ENCODE data around the gene DMRT3. TPM values are rescaled to one million over a fixed set of nuclear protein-coding genes. Genes with fewer than 3 reads are reported as not detected.

The DMRT3 gene
- total RNA-seq, 1 donor from 2014 or later = 1.2 TPM

DNA sequence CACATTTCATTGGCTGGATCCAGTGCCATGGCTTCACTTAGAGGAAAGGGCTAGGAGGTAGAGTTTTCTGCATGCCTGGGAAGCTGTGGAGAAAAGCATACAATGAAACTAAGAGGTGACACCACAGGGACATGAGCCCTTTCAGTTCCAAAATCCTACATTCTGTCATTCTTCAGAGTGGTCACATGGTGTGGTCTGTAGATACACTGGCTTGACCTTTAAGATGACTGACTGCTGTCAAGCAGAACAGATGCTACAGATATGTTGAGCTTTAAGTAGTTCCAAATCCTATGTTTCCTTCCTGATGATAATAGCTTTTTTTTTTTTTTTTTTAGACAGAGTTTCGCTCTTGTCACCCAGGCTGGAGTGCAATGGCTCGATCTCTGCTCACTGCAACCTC is 26.2 kb downstream of the DMRT3 start:
- no peak for DNase-seq (ENCODE audit: low spot score)

DNA sequence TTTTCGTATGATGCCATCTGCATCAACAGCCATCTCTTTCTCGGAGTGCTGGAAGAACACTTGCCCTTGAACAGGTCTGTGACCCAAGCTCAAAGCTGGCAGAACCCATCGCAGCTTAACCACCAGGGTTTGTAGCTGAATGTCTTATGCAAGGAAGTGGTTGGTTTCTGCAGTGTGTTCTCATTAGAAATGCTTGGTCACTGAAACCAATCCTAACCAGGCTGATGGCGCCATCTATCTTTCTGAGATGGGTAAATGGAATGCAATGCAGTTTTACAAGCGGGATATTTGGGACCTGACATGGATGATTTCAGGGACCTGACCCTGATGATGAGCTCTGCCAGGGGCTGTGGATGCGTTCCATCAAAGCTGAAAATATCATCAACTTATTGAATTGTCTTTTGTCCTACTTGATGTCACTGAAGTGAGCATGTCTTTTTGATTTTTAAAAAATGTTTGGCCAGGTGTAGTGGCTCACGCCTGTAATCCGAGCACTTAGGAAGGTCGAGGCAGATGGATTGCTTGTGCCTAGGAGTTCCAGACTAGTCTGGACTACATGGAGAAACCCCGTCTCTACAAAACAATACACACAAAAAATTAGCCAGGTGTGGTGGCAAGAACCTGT is 28.7 kb downstream of the DMRT3 start:
- DNase-seq (ENCODE audit: low spot score) = peak; percentile 61

DNA sequence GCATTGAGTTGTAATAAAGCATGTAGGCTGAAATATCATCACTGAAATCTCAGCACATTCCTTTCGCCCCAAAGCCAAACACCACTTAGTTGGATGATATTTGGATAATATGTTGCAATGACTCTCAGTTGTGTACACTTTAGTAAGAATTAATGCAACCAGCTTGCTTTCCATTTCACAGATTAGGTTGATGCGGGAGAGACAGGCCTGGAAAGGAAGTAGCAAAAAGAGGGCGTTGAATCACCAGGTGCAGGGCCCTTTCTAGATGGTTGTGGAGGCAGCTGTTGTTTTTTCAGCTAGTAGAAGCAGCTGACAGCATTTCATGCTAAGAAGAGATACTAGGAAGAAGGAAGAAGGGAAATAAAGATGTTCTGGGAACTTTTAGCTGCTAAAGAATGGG is 30.9 kb downstream of the DMRT3 start:
- DNase-seq (ENCODE audit: low spot score) = no peak

DNA sequence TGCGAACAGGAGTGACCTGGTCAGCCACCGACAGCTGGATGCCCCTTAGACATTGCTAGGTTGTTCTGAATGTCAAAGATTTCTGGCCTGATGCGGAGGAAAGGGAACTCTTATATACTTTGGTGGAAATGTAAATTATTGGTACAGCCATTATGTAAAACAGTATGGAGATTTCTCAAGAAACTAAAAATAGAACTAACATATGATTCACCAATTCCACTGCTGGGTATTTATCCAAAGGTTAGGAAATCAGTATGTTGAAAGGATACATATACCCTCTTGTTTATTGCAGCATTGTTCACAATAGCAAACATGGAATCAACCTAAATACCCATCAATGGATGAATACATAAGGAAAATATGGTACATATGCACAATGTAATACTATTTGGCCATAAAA is 31.8 kb downstream of the DMRT3 start:
- no peak for DNase-seq (ENCODE audit: low spot score)

DNA sequence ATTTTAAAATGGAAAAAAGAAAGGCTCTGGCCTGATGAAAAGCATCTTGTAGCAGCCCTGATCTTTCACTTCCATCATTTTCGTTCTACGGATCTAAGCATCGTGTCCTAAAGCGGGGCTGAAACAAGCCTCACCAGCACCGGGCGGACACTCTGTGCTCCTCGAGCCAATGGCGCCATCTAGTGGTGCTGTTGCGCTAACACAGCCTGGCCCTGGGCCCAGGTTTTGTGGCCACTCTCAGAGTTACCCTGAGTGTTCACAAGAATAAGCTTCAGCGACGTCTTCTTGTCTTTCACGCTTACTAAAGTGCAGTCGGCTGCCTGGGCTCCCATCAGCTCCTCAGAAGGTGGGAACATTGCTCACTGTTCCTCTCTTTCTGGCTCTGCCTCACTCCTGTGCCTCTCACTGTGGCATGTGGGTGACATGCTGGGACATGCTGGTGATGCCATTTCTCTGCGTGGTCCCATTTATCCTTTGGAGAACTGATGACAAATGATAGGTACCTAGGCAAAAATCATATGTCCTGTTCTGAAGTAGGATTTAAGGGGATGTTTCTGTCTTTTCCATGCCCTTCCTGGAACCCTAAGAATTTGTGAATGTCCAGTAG is 32.7 kb downstream of the DMRT3 start:
- DNase-seq (ENCODE audit: low spot score) = peak; percentile 77

- no peak for DNase-seq (ENCODE audit: low spot score)
Observed at GRCh38 chr9:1013021-1013420, 36.6 kb downstream of the DMRT3 start.

- no peak for DNase-seq (ENCODE audit: low spot score)
Observed at GRCh38 chr9:1014225-1014624, 37.8 kb downstream of the DMRT3 start.

DNA sequence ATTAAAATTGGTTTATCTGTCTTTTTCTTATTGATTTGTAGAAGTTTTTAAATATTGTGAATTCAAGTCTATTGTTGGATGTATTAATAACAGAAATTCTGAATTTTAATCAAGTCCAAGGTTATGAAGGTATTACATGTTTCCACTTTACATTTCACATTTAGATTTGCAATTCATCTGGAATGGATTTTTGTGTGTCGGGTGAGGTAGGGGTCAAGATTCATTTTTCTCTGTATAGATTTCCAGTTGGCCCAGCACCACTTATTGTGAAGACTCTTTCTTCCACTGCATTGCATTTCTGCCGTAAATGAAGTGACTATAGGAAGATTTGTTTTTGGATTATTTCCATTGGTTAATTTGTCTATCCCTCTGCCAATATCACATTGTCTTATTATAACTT is 38.2 kb downstream of the DMRT3 start:
- no peak for DNase-seq (ENCODE audit: low spot score)

- DNase-seq (ENCODE audit: low spot score) = peak; percentile 69
Observed at GRCh38 chr9:1018121-1018520, 41.7 kb downstream of the DMRT3 start.

GRCh38 chr9:1024112-1024511 is 47.7 kb downstream of the DMRT3 start:
- DNase-seq (ENCODE audit: low spot score) = no peak

DNA sequence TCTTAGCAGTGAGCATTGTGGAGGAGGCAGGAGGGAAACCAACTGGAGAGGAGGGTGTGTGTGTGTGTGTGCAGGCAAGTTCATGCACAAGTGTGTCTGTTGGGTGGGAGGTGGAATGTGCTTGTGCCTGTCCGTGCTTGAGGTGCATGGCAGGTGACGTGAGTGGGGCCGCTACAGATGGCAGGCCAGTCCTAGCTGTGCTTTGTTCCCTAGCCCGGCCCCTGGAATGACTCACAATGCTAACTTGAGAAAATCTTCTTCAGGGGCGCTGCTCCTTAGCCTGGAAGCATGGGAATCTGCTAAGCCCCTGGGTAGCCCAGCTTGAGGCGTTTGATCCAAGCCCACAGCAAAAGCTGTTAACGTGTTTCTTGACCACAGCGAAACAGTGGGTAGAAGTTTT is 48.7 kb downstream of the DMRT3 start:
- no peak for DNase-seq (ENCODE audit: low spot score)

- no peak for DNase-seq (ENCODE audit: low spot score)
Observed at GRCh38 chr9:1026219-1026618, 49.8 kb downstream of the DMRT3 start.

- DNase-seq (ENCODE audit: low spot score) = no peak
Observed at GRCh38 chr9:1028501-1029190, 52.2 kb downstream of the DMRT3 start.

DNA sequence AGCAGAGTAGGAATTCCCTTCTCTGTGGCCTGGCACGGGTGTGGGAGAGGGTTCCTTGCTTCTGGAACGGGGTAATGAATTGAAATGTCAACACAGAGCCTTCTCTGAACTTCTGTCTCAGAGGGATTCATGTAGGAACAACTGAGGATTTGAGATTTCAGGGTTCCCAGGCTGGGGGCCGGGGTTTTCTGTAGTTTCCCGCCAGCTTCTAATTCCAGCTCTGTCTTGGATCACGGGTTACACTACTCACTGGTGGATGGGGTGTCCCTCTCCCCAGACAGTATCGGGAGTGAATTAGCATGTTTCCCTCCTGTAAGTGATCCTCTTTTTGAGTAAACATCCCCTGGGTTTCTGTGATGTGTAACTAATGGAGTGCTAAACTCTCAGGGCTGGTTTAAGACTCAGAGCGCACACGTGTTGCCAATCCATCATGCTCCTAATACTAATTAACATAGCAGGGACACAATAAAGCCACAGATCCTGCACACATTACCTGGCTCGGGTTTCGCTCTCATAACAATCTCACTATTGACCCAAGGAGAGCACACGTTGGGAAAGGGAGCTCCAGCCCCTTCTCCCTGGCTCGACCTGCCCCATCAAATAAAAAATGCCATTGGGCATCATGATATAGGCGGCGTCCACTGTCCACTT is 55.6 kb downstream of the DMRT3 start:
- no peak for DNase-seq (ENCODE audit: low spot score)

DNA sequence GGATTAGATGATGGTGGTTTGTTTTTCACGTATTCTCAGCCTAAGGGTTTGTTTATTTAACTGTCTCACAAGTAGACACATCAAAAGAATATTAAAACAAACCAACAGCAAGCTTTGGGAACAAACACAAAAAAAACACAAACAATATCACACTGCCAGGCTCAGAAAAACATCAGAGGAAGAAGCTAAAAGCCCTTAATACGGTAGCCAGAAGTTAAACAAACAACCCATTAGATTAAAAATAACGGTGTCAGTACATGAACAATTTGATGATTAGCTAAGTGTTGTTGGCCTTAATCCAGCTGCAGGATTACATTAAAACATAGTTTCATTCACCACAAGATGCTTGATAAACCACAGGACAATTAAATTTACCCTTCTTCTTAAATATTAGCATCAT is 57.8 kb downstream of the DMRT3 start:
- DNase-seq (ENCODE audit: low spot score) = no peak

DNA sequence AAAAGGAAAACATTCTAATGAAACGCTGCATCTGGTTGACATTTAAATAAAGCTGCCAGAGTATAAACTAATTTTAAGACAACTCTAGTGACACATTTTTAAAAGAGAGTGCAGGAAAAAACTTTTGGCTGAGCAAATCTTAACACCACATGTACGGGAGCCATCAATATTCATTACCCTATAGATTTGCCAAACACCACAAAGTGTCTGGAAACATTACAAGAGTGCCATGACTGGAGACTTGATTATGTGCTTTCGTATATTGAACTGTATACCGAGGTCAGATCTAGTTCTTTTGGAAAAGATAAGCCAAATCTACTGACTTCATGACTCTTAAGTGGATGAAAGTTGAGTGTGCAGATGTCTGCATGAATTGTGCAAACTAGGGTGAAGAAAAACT is 63.1 kb downstream of the DMRT3 start:
- no peak for DNase-seq (ENCODE audit: low spot score)

Other genes starting within 250 kb of the DMRT3 start
- 0.48 TPM for gene DMRT1, start 135.0 kb upstream of the DMRT3 start, total RNA-seq (ENCODE audit: insufficient read depth, low replicate concordance)
- gene DMRT2, start 73.7 kb downstream of the DMRT3 start, total RNA-seq (ENCODE audit: insufficient read depth, low replicate concordance) = 1.7 TPM